B cell (primary cell): ENCODE measurements around the gene FAAH. TPM values are rescaled to one million over a fixed set of nuclear protein-coding genes. Genes with fewer than 3 reads are reported as not detected.

ENCODE experiments used
- ATAC-seq: fragments of 200-7000 bp; cut with Tn5 transposase; one replicate; pipeline ENCODE4 v1.10.0; 2021; ENCODE audit warnings: low read depth, mild to moderate bottlenecking, moderate number of reproducible peaks, moderate library complexity
- CTCF ChIA-PET: fragments of 350-600 bp; sonication (Branson Sonifier 250); formaldehyde crosslinking; loops from one replicate; lab custom pipeline; 2021; ENCODE audit warnings: antibody characterized with exemption, inconsistent platforms; lab: Charles Lee
- POLR2A ChIA-PET: fragments of 350-600 bp; sonication (Branson Sonifier 250); formaldehyde crosslinking; loops from one replicate; lab custom pipeline; 2021; ENCODE audit warnings: antibody characterized with exemption; lab: Charles Lee
- DNase-seq: peaks from one replicate; pipeline ENCODE4 v3.0.0; 2013
- H2AFZ ChIP-seq: 2 replicates; pipeline ENCODE4 v1.6.1; 2012; ENCODE audit warnings: mild to moderate bottlenecking, low read depth, low read length; ENCODE audit not compliant: insufficient read depth, poor library complexity, severe bottlenecking
- H3K27ac ChIP-seq, 2 donors: 1 replicate in 1 of 2; 2 replicates in 1 of 2; pipeline ENCODE4 v1.5.1; 2012 to 2013; ENCODE audit warnings: low read length in 2 of 2, mild to moderate bottlenecking in 2 of 2, moderate library complexity in 1 of 2
- H3K27me3 ChIP-seq, 4 experiments: fragments of 200-600 bp in 1 of 4; sonication (generic) in 1 of 4; replicated peaks in 1 of 4; 1 replicate in 2 of 4; 2 replicates in 2 of 4; pipeline versions ENCODE4 v1.6.1 to v1.7.0; 2013 to 2016; ENCODE audit warnings: low read length in 3 of 4, mild to moderate bottlenecking in 2 of 4, mixed read lengths in 1 of 4, moderate library complexity in 1 of 4; ENCODE audit not compliant: insufficient read depth in 4 of 4, control insufficient read depth in 3 of 4; ENCODE audit errors: control extremely low read depth in 1 of 4
- H3K36me3 ChIP-seq, 2 experiments: replicated peaks in 1 of 2; 1 replicate in 1 of 2; 2 replicates in 1 of 2; pipeline versions ENCODE4 v1.6.1 to v1.7.1; 2013; ENCODE audit warnings: low read length in 1 of 2; ENCODE audit not compliant: insufficient read depth in 2 of 2, control insufficient read depth in 1 of 2; ENCODE audit errors: control extremely low read depth in 1 of 2, extremely low read depth in 1 of 2
- H3K4me1 ChIP-seq, 2 donors: fragments of 200-600 bp in 1 of 2; sonication (generic) in 1 of 2; 1 replicate in 1 of 2; 2 replicates in 1 of 2; pipeline versions ENCODE4 v1.5.1 to v1.6.1; 2013 to 2017; ENCODE audit warnings: low read length in 2 of 2; ENCODE audit not compliant: control insufficient read depth in 2 of 2, insufficient read depth in 2 of 2
- H3K4me2 ChIP-seq: replicated peaks from 2 replicates; pipeline ENCODE3; 2012; ENCODE audit warnings: mild to moderate bottlenecking, low read depth, low read length; ENCODE audit not compliant: poor library complexity, severe bottlenecking
- H3K4me3 ChIP-seq, 5 experiments: fragments of 200-600 bp in 1 of 5; sonication (generic) in 1 of 5; 1 replicate in 3 of 5; 2 replicates in 2 of 5; pipeline versions ENCODE4 v1.5.1 to v1.7.0; 2011 to 2016; ENCODE audit warnings: low read length in 4 of 5, mild to moderate bottlenecking in 4 of 5, low read depth in 2 of 5, control low read depth in 1 of 5, moderate library complexity in 1 of 5; ENCODE audit not compliant: insufficient read depth in 1 of 5; ENCODE audit errors: control extremely low read depth in 1 of 5, extremely low read depth in 1 of 5
- H3K79me2 ChIP-seq: fragments of 200-600 bp; sonication (generic); one replicate; pipeline ENCODE4 v1.6.0; 2016; ENCODE audit warnings: low read length; ENCODE audit not compliant: control insufficient read depth, insufficient read depth
- H3K9ac ChIP-seq: fragments of 200-600 bp; sonication (generic); 2 replicates; pipeline ENCODE4 v1.6.1; 2017; ENCODE audit warnings: mild to moderate bottlenecking, low read length, moderate library complexity
- H3K9me3 ChIP-seq, 3 donors: one replicate each; pipeline versions ENCODE4 v1.6.1 to v1.7.1; 2013; ENCODE audit warnings: low read length in 2 of 3; ENCODE audit not compliant: control insufficient read depth in 2 of 3, insufficient read depth in 1 of 3; ENCODE audit errors: control extremely low read depth in 1 of 3
- H4K20me1 ChIP-seq: 2 replicates; pipeline ENCODE4 v1.6.0; 2012; ENCODE audit warnings: mild to moderate bottlenecking, low read length; ENCODE audit not compliant: insufficient read depth, control insufficient read depth, poor library complexity, severe bottlenecking
- H3K27ac Mint-ChIP-seq: one replicate; pipeline ENCODE4 v1.8.0; 2021; ENCODE audit warnings: mixed read lengths
- H3K27me3 Mint-ChIP-seq: one replicate; pipeline ENCODE4 v1.8.0; 2021; ENCODE audit warnings: mixed read lengths
- H3K4me1 Mint-ChIP-seq: one replicate; pipeline ENCODE4 v1.8.0; 2021; ENCODE audit warnings: mixed read lengths
- H3K4me3 Mint-ChIP-seq: one replicate; pipeline ENCODE4 v1.8.0; 2021; ENCODE audit warnings: mixed read lengths
- H3K9me3 Mint-ChIP-seq: one replicate; pipeline ENCODE4 v1.8.0; 2022; ENCODE audit warnings: mixed read lengths; ENCODE audit not compliant: insufficient read depth
- EZH2 ChIP-seq: IDR thresholded peaks from 2 replicates; pipeline ENCODE4 v1.6.1; 2012; ENCODE audit warnings: borderline replicate concordance, low read depth, mild to moderate bottlenecking, moderate library complexity, low read length; ENCODE audit not compliant: insufficient read depth, poor library complexity, severe bottlenecking
- WGBS: methylation state at CpG from one replicate; pipeline ENCODE4 v1.1.5; 2013; ENCODE audit warnings: missing lambda C conversion rate; ENCODE audit not compliant: insufficient coverage; 5-methylcytosine and 5-hydroxymethylcytosine counted together
- intact Hi-C: fragments of 100-400 bp; cut with micrococcal nuclease; formaldehyde crosslinking; loops from one replicate; pipeline ENCODE4 v1.10.0; 2022
- polyA plus RNA-seq: library from polyadenylated mRNA; depleted of rRNA; stranded (reverse); fragments of >200 nt; gene quantifications from 2 replicates; pipeline ENCODE4 v1.2.3, GENCODE V29; 2012
- total RNA-seq, 2 donors: library from RNA; stranded (reverse); fragments of 120-200 nt in 1 of 2; gene quantifications; 1 replicate in 1 of 2; 2 replicates in 1 of 2; pipeline versions ENCODE4 v1.2.3 to v1.2.4, GENCODE V29; 2013 to 2022
- TF ChIP-seq, protein P1 (sequence below): fragments of 200-600 bp; IDR thresholded peaks from one replicate; pipeline ENCODE4 v1.8.0; 2022; ENCODE audit warnings: antibody characterized with exemption, mild to moderate bottlenecking

Gene FAAH
- total and polyA plus RNA-seq, 2 donors (not counting 1 experiment from before 2014, with no cell fraction given), result 5.6 to 9.6 TPM

DNA sequence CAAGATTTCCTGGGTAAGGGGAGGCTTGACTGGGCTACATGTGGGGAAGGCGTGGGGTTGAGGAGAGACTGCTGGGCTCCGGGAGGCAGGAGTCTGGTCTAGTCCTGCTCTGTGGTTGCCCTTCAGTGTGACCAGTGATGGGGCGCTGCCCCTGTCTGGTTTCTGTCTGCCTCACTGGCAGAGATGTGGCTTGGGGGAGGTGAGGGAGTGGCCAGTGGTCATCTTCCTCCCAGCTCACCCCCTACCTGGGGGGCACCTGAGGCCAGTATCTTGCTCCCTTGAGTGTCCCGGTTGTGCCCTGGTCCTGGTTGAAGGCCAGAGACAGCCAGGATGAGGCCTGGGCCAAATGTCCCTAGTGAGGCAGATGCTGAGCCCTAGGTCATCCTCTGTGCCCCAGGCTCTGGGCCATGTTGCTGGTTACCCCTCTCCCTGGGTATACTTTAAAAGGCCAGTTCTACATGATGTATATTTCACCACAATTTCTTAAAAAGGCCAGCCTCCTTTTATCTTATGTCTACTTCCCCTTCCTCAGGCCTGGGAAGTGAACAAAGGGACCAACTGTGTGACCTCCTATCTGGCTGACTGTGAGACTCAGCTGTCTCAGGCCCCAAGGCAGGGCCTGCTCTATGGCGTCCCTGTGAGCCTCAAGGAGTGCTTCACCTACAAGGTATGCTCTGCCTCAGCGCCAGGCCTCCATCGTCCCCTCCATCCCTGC lies 10.5 kb downstream of the FAAH start:
- H3K27me3 Mint-ChIP-seq, result peaks cover 5% of the 10 kb centered on the region
- Histone ChIP-seq H3K9ac (no peak overlapping the region), H3K27ac (no peak overlapping the region), H3K36me3 (no peaks in the 10 kb centered on the region), H3K27me3 (no peaks in the 10 kb centered on the region), H3K9me3 (no peaks in the 10 kb centered on the region), H2AFZ (no peak overlapping the region), H3K4me3 (no peak overlapping the region), H3K4me1 (no peaks in the 10 kb centered on the region), H4K20me1 (no peaks in the 10 kb centered on the region), H3K4me2 (no peak overlapping the region), H3K79me2 (no peaks in the 10 kb centered on the region)
- WGBS, result 87% methylated on average over 4 of the region's 7 CpGs
- H3K27ac Mint-ChIP-seq, result no peak overlapping the region
- no peak for DNase-seq
- CTCF ChIA-PET, result interaction anchor here (0.6 kb wide), 1 partner anchor 1359 kb away, joined by 3 read pairs; no protein-coding TSS in a partner anchor
- intact Hi-C loops, result no loop called here
- TF ChIP-seq, protein P1, sequence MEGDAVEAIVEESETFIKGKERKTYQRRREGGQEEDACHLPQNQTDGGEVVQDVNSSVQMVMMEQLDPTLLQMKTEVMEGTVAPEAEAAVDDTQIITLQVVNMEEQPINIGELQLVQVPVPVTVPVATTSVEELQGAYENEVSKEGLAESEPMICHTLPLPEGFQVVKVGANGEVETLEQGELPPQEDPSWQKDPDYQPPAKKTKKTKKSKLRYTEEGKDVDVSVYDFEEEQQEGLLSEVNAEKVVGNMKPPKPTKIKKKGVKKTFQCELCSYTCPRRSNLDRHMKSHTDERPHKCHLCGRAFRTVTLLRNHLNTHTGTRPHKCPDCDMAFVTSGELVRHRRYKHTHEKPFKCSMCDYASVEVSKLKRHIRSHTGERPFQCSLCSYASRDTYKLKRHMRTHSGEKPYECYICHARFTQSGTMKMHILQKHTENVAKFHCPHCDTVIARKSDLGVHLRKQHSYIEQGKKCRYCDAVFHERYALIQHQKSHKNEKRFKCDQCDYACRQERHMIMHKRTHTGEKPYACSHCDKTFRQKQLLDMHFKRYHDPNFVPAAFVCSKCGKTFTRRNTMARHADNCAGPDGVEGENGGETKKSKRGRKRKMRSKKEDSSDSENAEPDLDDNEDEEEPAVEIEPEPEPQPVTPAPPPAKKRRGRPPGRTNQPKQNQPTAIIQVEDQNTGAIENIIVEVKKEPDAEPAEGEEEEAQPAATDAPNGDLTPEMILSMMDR, result no peak
- no peak for TF ChIP-seq EZH2
- H3K4me1 Mint-ChIP-seq, result no peaks in the 10 kb centered on the region
- no peak overlapping the region for H3K4me3 Mint-ChIP-seq
- POLR2A ChIA-PET, result no interaction called here
- ATAC-seq, result no peak
- no peaks in the 10 kb centered on the region for H3K9me3 Mint-ChIP-seq

DNA sequence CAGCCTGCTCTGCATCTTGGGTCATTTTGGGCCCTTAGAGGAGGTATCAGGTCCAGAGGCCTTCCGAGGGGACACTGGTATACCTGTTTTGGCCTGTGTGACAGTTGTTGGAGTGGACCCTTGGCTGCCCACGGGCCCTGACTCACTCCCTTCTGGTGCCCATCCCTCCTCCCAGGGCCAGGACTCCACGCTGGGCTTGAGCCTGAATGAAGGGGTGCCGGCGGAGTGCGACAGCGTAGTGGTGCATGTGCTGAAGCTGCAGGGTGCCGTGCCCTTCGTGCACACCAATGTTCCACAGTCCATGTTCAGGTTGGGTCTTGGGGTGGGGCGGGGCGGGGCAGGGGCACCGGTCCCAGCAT lies 11.1 kb downstream of the FAAH start:
- DNase-seq (no peak), ATAC-seq (no peak)
- Histone ChIP-seq H3K4me2 (no peak overlapping the region), H3K79me2 (no peaks in the 10 kb centered on the region), H3K4me3 (no peak overlapping the region), H3K9me3 (no peaks in the 10 kb centered on the region), H3K36me3 (no peaks in the 10 kb centered on the region), H3K27me3 (no peaks in the 10 kb centered on the region), H3K4me1 (no peaks in the 10 kb centered on the region), H3K9ac (no peak overlapping the region), H3K27ac (no peak overlapping the region), H4K20me1 (no peaks in the 10 kb centered on the region), H2AFZ (no peak overlapping the region)
- ChIA-PET POLR2A (no interaction called here), CTCF (interaction anchor here (1.0 kb wide), 1 partner anchor 124 kb away, joined by 4 read pairs; no protein-coding TSS in a partner anchor)
- Mint-ChIP-seq H3K9me3 (no peaks in the 10 kb centered on the region), H3K4me1 (no peaks in the 10 kb centered on the region), H3K4me3 (no peak overlapping the region), H3K27me3 (peaks cover 3% of the 10 kb centered on the region), H3K27ac (no peak overlapping the region)
- TF ChIP-seq, protein P1, result no peak
- TF ChIP-seq EZH2, result no peak
- intact Hi-C loops, result no loop called here
- 94% methylated on average over 10 of the region's 12 CpGs for WGBS
